Amniotic stem cell (primary cell): ENCODE data around the gene IDH2.
"Not testable (repeated sequence)": the region's sequence is repeated elsewhere in the genome, so short reads cannot be mapped to it uniquely, and the experiment has no call there.

Experiments used
- DNase-seq: peaks from one replicate; lab custom pipeline; 2025; lab: John Stamatoyannopoulos, UW

IDH2 gene

DNA sequence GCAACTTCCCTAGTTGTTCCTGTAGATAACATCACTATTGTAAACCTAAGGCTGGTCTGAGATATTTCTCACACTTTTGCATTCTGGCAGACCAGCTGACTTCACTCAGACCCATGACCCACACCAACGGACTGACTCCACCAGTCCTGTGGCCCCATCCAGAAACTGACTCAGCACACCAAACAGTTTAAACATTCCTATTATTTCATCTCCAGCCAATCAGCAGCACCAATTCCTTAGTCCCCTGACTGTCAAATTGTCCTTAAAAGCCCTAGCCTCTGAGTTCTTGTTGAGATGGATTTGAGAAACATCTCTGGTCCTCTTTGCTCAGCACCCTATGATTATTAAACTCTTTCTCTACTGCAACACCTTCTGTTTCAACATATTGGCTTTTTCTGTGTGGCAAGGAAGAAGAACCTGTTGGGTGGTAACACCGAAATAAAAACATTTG is 12.2 kb upstream of the IDH2 start:
- no peak for DNase-seq

DNA sequence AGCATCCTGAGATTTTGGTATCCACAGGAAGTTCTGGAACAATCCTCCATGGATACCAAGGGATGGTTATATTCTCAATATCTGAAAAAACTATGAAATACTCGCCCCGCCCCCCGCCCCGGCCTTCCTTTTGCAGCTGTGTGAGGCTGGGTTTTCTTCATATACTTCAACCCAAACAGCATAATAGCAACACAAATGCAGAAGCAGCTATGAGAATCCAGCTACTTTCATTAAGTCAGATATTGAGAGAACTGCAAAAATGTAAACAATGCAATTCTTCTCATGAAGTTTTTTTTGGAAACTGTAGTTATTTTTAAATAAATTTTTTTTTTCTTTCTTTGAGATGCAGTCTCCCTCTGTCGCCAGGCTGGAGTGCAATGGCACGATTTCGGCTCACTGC is 10.9 kb upstream of the IDH2 start:
- no peak for DNase-seq

DNA sequence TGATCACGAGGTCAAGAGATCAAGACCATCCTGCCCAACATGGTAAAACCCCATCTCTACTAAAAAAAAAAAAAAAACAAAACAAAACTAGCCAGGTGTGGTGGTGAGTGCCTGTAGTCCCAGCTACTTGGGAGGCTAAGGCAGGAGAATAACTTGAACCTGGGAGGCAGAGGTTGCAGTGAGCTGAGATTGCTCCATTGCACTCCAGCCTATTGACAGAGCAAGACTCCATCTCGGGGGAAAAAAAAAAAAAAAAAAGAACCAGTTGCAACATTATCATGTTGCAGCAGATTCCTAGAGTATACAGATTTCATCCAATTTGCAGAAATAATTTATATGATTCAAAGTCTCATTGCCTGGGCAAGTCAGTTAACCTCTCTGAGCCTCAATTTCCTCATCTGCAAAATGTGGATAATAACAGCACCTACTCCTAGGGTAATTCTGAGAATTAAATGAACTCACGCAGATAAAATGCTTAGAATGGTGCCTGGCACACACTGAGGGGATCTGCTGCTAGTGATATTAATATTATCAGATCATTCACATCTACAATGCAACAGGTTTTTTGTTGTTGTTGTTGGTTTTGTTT is 7.0 kb upstream of the IDH2 start:
- DNase-seq = not testable (repeated sequence)

DNA sequence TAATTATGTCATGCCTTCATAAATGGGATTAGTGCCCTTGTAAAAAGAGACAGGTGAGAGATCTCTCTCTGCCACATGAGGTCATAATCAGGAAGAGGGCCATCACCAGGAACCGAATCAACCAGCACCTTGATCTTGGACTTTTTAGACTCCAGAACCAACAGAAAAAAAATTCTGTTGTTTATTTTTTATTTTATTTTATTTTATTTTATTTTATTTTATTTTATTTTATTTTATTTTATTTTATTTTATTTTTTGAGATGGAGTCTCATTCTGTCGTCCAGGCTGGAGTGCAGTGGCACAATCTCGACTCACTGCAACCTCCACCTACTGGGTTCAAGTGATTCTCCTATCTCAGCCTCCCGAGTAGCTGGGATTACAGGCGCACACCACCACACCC is 5.8 kb upstream of the IDH2 start:
- DNase-seq = not testable (repeated sequence)

DNA sequence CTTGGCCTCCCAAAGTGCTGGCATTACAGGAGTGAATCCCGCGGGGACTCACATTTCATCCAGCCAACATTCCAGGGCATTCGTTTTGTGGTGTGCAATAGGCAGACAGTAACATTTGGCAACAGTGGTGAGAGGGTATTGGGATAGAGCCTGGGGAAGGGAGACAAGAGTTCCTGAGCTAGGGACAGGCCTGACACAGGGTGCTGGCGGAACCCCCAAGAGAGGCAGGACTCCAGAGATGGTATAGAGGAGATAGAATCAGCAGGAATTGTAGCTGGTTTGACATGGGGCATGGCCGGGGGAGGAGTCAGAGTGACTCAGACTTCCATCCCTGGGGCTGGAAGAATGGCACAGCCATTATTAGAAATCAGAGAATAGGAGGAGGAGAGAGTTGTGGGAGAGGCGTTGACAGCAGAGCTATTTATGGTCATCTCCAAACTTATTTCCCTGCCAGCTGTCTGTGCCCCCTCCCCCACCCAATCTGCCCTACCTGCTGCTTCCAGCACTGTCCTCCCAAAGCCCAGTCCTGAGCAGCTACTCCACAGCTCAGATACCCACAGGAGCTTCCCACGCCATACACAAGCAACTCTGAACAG is 4.4 kb upstream of the IDH2 start:
- DNase-seq = no peak

- no peak for DNase-seq
These were observed 3.3 kb upstream of the IDH2 start for GRCh38 chr15:90105521-90105920.

- no peak for DNase-seq
These were observed 2.3 kb upstream of the IDH2 start for GRCh38 chr15:90104551-90104950.

DNA sequence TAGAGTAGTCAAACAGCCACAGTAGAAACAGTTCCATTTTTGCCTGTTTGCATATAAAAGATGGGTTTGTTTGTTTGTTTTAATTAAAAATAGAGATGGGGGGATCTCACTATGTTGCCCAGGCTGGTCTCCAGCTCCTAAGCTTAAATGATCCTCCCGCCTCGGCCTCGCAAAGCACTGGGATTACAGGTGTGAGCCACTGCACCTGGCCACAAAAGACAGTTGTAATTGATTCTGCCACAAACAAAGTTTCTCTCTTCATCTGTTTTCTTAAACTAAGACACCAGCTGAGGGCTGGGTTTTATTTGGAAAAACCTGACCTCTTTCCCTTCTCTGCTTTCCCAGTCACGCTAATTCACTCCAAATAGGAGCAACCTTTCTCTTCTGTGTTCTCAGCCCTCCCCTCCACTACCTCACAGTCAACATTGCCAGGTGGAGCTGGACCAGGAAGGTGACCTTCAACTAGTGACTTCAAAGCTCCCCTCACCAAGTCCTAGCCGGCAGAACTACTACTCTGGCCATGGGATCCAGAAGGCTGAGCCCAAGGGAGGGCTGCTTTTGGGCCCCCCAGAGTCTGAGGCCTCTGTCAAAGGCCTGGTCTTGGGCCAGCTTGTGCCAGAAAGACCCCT is 1.5 kb upstream of the IDH2 start:
- no peak for DNase-seq

DNA sequence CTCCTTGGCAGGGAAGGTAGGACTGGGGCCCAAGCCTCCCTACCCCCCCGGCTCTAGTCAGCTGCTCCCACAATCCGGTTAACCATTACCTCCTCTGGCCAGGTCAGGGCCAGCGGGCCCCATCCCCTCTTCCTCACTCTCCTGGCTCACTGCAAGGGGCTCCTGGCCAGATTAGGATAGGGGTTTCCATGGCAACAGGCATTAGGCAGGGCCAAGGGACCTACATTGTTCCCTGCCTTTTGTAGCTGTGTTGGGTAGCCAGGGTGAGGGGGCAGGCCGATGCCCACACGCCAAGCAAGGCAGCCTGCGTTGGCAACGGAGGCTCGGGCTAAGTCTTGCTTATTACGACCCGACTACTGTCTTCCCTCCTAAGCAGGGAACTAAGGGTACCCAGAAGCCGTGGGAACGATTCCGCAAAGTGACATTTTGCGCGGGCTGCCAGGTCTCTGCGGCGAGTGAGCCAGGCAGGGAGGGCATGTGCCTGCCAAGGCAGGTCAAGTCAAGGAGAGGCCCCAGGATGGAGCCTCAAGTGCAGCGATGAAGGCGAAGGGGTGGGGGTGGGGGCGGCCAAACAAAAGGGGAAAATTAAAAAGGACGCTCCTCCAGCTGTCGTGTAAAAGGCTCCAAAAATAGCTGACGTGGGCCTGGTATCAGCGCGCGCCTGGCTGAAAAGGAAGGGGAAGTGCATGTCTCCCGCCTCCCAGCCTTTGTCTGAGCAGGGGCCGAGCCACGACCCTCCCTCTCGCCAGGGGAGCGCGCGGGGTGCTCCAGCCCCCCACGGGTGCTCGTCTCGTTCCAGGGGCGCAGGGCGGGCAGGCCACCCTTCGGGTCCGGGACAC is 919 bp downstream of the IDH2 start:
- DNase-seq = no peak

- no peak for DNase-seq
These were observed 2.1 kb downstream of the IDH2 start for GRCh38 chr15:90099868-90100831.

GRCh38 chr15:90099072-90099867 is 3.0 kb downstream of the IDH2 start:
- no peak for DNase-seq

- DNase-seq = no peak
These were observed 4.8 kb downstream of the IDH2 start for GRCh38 chr15:90097475-90097874.

DNA sequence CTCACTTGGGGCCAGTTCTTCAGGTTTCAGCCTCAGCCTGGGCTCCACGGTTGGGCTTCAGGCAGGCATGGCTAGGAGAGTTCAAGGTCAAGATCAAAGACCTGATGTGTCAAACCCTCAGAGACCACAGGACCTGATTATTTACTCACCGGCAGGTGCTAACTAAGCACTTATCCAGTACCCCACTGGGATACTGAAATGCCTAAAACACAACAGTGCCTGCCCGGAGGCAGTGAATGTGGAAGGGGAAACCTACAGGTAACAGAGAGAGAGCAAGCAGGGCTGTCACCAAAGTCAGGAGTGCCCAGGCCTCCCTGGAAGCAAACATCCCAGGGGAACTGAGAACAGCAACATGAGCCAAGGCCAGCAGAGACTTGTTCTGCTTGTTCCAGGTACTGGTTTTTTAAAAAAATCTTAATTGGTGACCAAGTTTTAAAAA is 6.7 kb downstream of the IDH2 start:
- DNase-seq = no peak

DNA sequence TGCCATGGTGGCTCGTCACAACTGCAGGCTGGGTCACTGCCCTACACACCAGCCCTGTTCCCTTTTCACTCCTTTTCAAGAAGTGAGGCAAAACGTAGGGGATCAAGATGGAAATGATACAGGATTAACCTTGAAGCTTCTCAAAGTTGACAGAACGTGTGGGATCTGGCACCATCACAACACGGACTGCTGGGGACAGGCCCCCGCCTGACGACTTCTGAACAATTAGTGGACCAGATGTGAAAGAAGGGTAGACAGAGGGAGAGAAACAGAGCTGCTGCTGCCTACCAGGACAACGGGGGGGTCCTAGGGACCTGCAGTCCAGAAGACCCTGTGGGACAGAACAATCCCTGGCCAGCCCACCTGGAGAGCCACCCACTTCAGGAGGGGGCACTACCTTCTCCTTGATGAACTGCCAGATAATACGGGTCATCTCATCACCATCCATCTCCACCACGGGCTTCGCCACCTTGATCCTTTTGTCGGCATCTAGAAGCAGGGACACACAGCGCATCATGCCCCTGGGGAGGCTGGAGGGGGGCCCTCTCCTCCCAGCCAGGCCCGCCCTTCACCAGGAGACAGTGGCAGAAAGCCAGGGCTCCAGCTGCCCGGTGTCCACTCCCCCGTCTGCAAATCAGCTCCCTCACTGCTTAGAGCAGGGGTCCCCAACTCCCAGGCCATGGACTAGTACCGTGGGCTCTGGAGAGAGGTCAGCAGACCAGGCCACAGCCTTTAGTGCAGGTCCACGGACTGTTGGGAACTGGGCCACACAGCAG is 10.9 kb downstream of the IDH2 start:
- DNase-seq = no peak

- DNase-seq = no peak
These were observed 11.9 kb downstream of the IDH2 start for GRCh38 chr15:90090226-90090848.

DNA sequence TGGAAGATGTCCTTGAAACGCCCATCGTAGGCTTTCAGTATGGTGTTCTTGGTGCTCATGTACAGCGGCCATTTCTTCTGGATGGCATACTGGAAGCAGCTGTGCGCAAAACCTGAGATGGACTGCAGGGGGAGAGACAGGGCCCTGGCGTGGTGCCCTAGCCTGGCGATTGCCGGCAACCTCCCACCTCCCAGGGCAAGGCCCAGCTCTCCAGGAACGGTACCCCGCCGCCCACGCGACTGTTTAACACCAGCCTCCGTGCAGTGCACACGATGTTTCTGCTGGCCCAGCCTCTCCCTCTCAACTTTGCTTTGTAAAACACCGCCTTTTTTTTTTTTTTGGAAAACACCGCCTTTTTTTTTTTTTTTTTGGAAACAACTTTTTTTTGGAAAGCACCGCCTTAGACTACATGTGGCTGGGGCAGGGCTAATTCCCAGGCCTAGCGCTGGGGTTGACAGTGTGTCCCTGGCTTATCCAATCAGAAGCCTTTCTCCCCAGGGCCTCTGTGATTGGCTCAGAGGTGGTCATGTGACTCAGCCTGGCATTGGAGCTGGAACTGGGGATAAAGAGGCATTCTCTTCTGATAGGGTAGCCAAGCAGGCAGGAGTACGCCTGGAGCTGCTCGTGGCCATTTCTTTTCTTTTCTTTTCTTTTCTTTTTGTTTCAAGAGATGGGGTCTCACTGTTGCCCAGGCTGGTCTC is 14.7 kb downstream of the IDH2 start:
- DNase-seq = no peak

- DNase-seq = no peak
These were observed 15.4 kb downstream of the IDH2 start for GRCh38 chr15:90086868-90087268.

DNA sequence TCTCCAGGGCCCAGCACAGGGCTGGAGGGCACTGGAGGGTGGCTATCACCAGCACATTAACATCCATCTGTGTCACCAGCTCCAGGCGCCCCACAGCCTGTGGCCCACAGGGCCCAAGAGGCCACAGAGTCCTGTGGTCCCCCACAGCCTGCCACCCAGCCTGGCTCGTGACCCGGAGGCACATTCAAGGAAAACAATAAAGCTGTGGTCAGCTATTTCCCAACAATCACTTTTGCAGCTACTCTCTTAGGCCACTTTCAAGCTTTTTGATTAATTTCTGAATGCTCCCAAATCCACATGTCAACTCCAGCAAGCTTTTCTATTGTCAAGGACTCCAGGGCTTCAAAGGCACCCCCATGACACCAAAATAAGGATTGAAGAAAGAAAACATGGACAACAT is 16.7 kb downstream of the IDH2 start:
- no peak for DNase-seq

GRCh38 chr15:90084876-90085423 is 17.3 kb downstream of the IDH2 start:
- no peak for DNase-seq
